ENCODE results near the gene UBN2.
"Not testable (repeated sequence)": the region's sequence is repeated elsewhere in the genome, so short reads cannot be mapped to it uniquely, and the experiment has no call there.

Gene UBN2

GRCh38 chr7:139218173-139218572 lies 12.9 kb upstream of the UBN2 start:
- H3K4me3 ChIP-seq (ENCODE audit: low read depth, low read length) = no peak overlapping the region
- no peaks in the 10 kb centered on the region for H3K36me3 ChIP-seq (replicated peaks)
- H3K27me3 ChIP-seq (replicated peaks) = no peaks in the 10 kb centered on the region
- TF ChIP-seq, protein P1, sequence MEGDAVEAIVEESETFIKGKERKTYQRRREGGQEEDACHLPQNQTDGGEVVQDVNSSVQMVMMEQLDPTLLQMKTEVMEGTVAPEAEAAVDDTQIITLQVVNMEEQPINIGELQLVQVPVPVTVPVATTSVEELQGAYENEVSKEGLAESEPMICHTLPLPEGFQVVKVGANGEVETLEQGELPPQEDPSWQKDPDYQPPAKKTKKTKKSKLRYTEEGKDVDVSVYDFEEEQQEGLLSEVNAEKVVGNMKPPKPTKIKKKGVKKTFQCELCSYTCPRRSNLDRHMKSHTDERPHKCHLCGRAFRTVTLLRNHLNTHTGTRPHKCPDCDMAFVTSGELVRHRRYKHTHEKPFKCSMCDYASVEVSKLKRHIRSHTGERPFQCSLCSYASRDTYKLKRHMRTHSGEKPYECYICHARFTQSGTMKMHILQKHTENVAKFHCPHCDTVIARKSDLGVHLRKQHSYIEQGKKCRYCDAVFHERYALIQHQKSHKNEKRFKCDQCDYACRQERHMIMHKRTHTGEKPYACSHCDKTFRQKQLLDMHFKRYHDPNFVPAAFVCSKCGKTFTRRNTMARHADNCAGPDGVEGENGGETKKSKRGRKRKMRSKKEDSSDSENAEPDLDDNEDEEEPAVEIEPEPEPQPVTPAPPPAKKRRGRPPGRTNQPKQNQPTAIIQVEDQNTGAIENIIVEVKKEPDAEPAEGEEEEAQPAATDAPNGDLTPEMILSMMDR (IDR thresholded peaks at IDR 0.05; ENCODE audit: low read depth, low read length, missing control alignments) = no peak
- in situ Hi-C loops (cut with HindIII; ENCODE audit: low pct_ligation_motif_present, low sequenced_read_pairs) = no loop called here
- DNase-seq = no peak
- H3K27ac ChIP-seq = no peak overlapping the region

- no peaks in the 10 kb centered on the region for H3K36me3 ChIP-seq (replicated peaks)
- H3K27me3 ChIP-seq (replicated peaks) = no peaks in the 10 kb centered on the region
- no peak overlapping the region for H3K27ac ChIP-seq
- no peak for DNase-seq
- TF ChIP-seq, protein P1 (IDR thresholded peaks at IDR 0.05; ENCODE audit: low read depth, low read length, missing control alignments) = no peak
- in situ Hi-C loops (cut with HindIII; ENCODE audit: low pct_ligation_motif_present, low sequenced_read_pairs) = no loop called here
- H3K4me3 ChIP-seq (ENCODE audit: low read depth, low read length) = no peak overlapping the region
Observed at GRCh38 chr7:139224219-139224618, 6.8 kb upstream of the UBN2 start.

DNA sequence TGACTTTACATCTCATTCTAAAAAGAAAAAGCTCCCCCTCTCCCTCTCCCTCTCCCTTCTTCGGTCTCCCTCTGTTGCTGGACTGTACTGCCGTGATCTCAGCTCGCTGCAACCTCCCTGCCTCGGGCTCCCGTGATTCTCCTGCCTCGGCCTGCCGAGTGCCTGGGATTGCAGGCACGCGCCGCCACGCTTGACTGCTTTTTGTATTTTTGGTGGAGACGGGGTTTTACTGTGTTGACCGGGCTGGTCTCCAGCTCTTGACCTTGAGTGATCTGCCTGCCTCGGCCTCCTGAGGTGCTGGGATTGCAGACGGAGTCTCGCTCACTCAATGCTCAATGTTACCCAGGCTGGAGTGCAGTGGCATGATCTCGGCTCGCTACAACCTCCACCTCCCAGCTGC lies 6.2 kb upstream of the UBN2 start:
- H3K27ac ChIP-seq; H3K27me3 ChIP-seq (replicated peaks); DNase-seq; in situ Hi-C loops (cut with HindIII; ENCODE audit: low pct_ligation_motif_present, low sequenced_read_pairs); H3K36me3 ChIP-seq (replicated peaks); H3K4me3 ChIP-seq (ENCODE audit: low read depth, low read length): not testable (repeated sequence)

- H3K36me3 ChIP-seq (replicated peaks); H3K27ac ChIP-seq; in situ Hi-C loops (cut with HindIII; ENCODE audit: low pct_ligation_motif_present, low sequenced_read_pairs); H3K27me3 ChIP-seq (replicated peaks); H3K4me3 ChIP-seq (ENCODE audit: low read depth, low read length); DNase-seq: not testable (repeated sequence)
Observed at GRCh38 chr7:139225286-139226157, 5.5 kb upstream of the UBN2 start.

GRCh38 chr7:139226158-139226515 lies 4.9 kb upstream of the UBN2 start:
- in situ Hi-C loops (cut with HindIII; ENCODE audit: low pct_ligation_motif_present, low sequenced_read_pairs); H3K4me3 ChIP-seq (ENCODE audit: low read depth, low read length); H3K36me3 ChIP-seq (replicated peaks); H3K27ac ChIP-seq; H3K27me3 ChIP-seq (replicated peaks); DNase-seq: not testable (repeated sequence)

DNA sequence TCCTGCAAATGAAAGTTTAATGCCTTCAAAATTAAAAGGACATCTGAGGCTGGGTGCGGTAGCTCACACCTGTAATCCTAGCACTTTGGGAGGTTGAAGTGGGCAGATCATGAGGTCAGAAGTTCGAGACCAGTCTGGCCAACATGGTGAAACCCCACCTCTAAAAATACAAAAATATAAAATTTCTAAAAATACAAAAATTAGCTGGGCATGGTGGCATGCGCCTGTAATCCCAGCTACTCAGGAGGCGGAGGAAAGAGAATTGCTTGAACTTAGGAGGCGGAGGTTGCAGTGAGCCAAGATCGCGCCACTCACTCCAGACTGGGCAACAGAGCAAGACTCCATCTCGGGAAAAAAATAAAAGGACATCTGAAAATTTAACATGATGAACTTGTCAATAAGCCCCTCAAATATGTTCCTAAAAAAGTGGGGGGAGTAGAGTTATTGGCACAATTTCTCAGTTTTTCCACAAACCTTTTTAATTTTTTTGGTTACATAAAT lies 4.0 kb upstream of the UBN2 start:
- DNase-seq; H3K4me3 ChIP-seq (ENCODE audit: low read depth, low read length); in situ Hi-C loops (cut with HindIII; ENCODE audit: low pct_ligation_motif_present, low sequenced_read_pairs); H3K27me3 ChIP-seq (replicated peaks); H3K36me3 ChIP-seq (replicated peaks); H3K27ac ChIP-seq: not testable (repeated sequence)

DNA sequence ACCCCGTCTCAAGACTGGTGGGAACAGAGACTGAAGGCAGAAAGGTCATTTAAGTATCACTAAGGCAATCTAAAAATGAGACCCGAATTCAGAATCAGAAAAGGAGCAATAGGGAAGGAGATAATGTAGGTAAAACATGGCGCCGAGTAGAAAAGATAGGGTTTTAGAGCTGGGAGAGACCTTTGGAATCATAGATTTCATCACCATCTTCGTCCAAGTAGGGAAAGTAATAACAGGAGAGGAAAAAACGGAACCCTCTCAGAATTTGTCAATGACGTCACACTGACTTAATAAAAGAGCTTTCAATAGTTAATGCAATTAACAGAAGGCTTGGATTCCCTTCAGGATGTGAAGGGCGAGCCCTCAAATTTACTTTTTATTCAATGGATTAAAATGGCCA lies 1.0 kb upstream of the UBN2 start:
- Histone ChIP-seq H3K4me3 (ENCODE audit: low read depth, low read length) (no peak overlapping the region), H3K27me3 (replicated peaks) (no peaks in the 10 kb centered on the region), H3K36me3 (replicated peaks) (peaks cover 3% of the 10 kb centered on the region), H3K27ac (no peak overlapping the region)
- DNase-seq = no peak
- TF ChIP-seq, protein P1 (IDR thresholded peaks at IDR 0.05; ENCODE audit: low read depth, low read length, missing control alignments) = no peak
- in situ Hi-C loops (cut with HindIII; ENCODE audit: low pct_ligation_motif_present, low sequenced_read_pairs) = no loop called here

GRCh38 chr7:139230484-139230773 lies 608 bp upstream of the UBN2 start:
- TF ChIP-seq, protein P1 (IDR thresholded peaks at IDR 0.05; ENCODE audit: low read depth, low read length, missing control alignments) = no peak
- in situ Hi-C loops (cut with HindIII; ENCODE audit: low pct_ligation_motif_present, low sequenced_read_pairs) = no loop called here
- peak overlapping the region; percentile 94 for H3K4me3 ChIP-seq (ENCODE audit: low read depth, low read length)
- DNase-seq = no peak
- peak overlapping the region; percentile 84 for H3K27ac ChIP-seq
- no peaks in the 10 kb centered on the region for H3K27me3 ChIP-seq (replicated peaks)
- H3K36me3 ChIP-seq (replicated peaks) = peaks cover 3% of the 10 kb centered on the region

Data from brain microvascular endothelial cell (primary cell).